ENCODE results near the gene ELOF1. TPM values are rescaled to one million over a fixed set of nuclear protein-coding genes. Genes with fewer than 3 reads are reported as not detected.

Gene ELOF1
- total RNA-seq, 1 experiment from 2014 or later: 105 TPM

DNA sequence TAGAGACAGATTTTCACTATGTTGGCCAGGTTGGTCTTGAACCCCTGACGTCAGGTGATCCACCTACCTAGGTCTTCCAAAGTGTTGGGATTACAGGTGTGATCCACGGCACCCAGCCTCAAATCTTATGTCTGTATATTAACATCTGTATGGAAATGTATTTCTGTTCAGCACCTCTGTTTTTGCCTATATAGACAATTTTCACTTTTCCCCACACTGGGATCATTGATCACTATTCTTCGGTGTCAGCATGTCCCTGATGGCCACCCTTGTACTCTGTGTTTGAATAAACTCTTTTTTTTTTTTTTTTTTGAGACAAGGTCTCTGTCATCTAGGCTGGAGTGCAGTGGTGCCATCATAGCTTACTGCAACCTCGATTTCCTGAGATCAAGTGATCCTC, 35.1 kb upstream of the ELOF1 start:
- TF ChIP-seq, protein P1, sequence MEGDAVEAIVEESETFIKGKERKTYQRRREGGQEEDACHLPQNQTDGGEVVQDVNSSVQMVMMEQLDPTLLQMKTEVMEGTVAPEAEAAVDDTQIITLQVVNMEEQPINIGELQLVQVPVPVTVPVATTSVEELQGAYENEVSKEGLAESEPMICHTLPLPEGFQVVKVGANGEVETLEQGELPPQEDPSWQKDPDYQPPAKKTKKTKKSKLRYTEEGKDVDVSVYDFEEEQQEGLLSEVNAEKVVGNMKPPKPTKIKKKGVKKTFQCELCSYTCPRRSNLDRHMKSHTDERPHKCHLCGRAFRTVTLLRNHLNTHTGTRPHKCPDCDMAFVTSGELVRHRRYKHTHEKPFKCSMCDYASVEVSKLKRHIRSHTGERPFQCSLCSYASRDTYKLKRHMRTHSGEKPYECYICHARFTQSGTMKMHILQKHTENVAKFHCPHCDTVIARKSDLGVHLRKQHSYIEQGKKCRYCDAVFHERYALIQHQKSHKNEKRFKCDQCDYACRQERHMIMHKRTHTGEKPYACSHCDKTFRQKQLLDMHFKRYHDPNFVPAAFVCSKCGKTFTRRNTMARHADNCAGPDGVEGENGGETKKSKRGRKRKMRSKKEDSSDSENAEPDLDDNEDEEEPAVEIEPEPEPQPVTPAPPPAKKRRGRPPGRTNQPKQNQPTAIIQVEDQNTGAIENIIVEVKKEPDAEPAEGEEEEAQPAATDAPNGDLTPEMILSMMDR (conservative IDR thresholded peaks at IDR 0.05; ENCODE audit: low read depth, low read length): no peak
- TF ChIP-seq EZH2 (IDR thresholded peaks at IDR 0.05; ENCODE audit: low read length, unreplicated experiment): no peak
- no peak for TF ChIP-seq EZH2phosphoT487 (IDR thresholded peaks at IDR 0.05; ENCODE audit: borderline replicate concordance, low read length)
- ATAC-seq: no peak
- no TSS peak for BruUV-seq (replicated peaks)
- Histone ChIP-seq H3K27me3 (ENCODE audit: low read length) (no peaks in the 10 kb centered on the region), H2AFZ (ENCODE audit: low read length) (no peak overlapping the region), H3K4me3 (ENCODE audit: low read length) (no peak overlapping the region), H3K9ac (ENCODE audit: low read length) (no peak overlapping the region), H3K9me2 (replicated peaks; ENCODE audit: low read length) (no peaks in the 10 kb centered on the region), H3K4me2 (ENCODE audit: low read length) (no peak overlapping the region), H3K4me1 (ENCODE audit: insufficient read depth, low read length) (peaks cover 6% of the 10 kb centered on the region), H3K79me2 (ENCODE audit: low read length) (peaks cover 18% of the 10 kb centered on the region), H3K36me3 (ENCODE audit: low read depth, low read length) (no peaks in the 10 kb centered on the region), H3K27ac (ENCODE audit: low read length) (no peak overlapping the region), H4K20me1 (ENCODE audit: low read length) (peaks cover 9% of the 10 kb centered on the region; the same call in 1 of the 2 replicates), H3K9me3 (ENCODE audit: low read length) (no peaks in the 10 kb centered on the region), H3F3A (ENCODE audit: low read length, unreplicated experiment) (no peaks in the 10 kb centered on the region)
- POLR2A ChIA-PET (ENCODE audit: unreplicated experiment): no interaction called here
- CTCF ChIA-PET: no interaction called here
- DNase-seq: no peak
- intact Hi-C loops (cut with micrococcal nuclease): no loop called here

DNA sequence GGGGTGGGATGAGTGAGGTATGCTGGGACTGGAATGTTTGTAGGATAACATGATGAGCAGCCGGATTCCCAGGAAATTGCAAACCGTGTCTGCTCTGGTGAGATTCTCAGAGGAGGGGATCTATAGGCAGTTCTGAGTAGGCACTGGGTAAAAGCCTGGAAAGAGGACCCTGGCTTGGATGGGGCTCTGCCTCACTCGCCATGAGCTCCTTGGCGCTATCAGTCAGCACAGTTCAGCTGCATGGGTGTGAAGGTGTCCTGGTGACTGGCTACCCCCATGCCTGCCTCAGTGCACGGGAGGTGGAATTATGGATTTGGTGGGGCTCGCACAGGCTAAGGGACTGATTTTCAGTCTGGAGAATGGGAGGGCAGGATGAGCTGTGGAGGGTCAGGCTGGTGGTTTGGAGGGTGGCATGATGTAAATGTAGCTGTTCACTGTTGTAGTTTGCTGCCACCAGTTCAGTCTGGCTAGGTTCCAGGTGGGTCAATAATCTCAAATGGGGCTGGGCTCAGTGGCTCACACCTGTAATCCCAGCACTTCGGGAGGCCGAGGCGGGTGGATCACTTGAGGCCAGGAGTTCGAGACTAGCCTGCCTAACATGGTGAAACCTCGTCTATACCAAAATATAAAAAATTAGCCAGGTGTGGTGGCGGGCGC, 29.1 kb upstream of the ELOF1 start:
- Histone ChIP-seq H3K27me3 (ENCODE audit: low read length) (no peaks in the 10 kb centered on the region), H4K20me1 (ENCODE audit: low read length) (no peaks in the 10 kb centered on the region), H3K4me1 (ENCODE audit: insufficient read depth, low read length) (0 out of 2 replicates have a peak, but pooled peaks cover 5% of the 10 kb centered on the region), H3K9me3 (ENCODE audit: low read length) (no peaks in the 10 kb centered on the region), H3K27ac (ENCODE audit: low read length) (no peak overlapping the region), H3K9me2 (replicated peaks; ENCODE audit: low read length) (no peaks in the 10 kb centered on the region), H3K4me2 (ENCODE audit: low read length) (peak overlapping the region; percentile 90), H2AFZ (ENCODE audit: low read length) (peak overlapping the region; percentile 88), H3K9ac (ENCODE audit: low read length) (0 out of 2 replicates have a peak overlapping the region, but pooled peaks have one; percentile 17), H3K79me2 (ENCODE audit: low read length) (no peaks in the 10 kb centered on the region), H3K4me3 (ENCODE audit: low read length) (peak overlapping the region; percentile 62), H3F3A (ENCODE audit: low read length, unreplicated experiment) (no peaks in the 10 kb centered on the region), H3K36me3 (ENCODE audit: low read depth, low read length) (no peaks in the 10 kb centered on the region)
- ChIA-PET POLR2A (ENCODE audit: unreplicated experiment) (no interaction called here), CTCF (interaction anchor here (1.0 kb wide), 1 partner anchor 30 kb away, joined by 7 read pairs; the partner anchor contains the start of gene ELOF1)
- intact Hi-C loops (cut with micrococcal nuclease): loop anchor here (2.0 to 5.0 kb wide), 3 partner anchors 29 to 91 kb away; partner anchors contain the start of genes CNN1 and ELOF1
- DNase-seq: no peak
- no TSS peak for BruUV-seq (replicated peaks)
- TF ChIP-seq, protein P1 (conservative IDR thresholded peaks at IDR 0.05; ENCODE audit: low read depth, low read length): no peak; the same call in 1 of the 2 replicates
- TF ChIP-seq EZH2 (IDR thresholded peaks at IDR 0.05; ENCODE audit: low read length, unreplicated experiment) (no peak), EZH2phosphoT487 (IDR thresholded peaks at IDR 0.05; ENCODE audit: borderline replicate concordance, low read length) (no peak)
- ATAC-seq: peak; percentile 63

Measured in PC-3 (cell line).